Caki2 (cell line): ENCODE results near the gene TMPRSS2. TPM values are rescaled to one million over a fixed set of nuclear protein-coding genes. Genes with fewer than 3 reads are reported as not detected.
"Not testable (repeated sequence)": the region's sequence is repeated elsewhere in the genome, so short reads cannot be mapped to it uniquely, and the experiment has no call there.

ENCODE experiments used
- DNase-seq: peaks from one replicate; pipeline ENCODE4 v3.0.0-alpha.2; 2015; ENCODE audit warnings: low read depth
- in situ Hi-C: cut with HindIII; loops from 2 replicates; pipeline ENCODE4 v1.10.0; 2016; ENCODE audit warnings: low sequenced_read_pairs, low pct_unique_long_range_greater_than_20kb, mixed read lengths
- total RNA-seq: library from RNA; depleted of rRNA; stranded (reverse); fragments of >200 nt; shearing (Covaris generic); gene quantifications from 2 replicates; pipeline ENCODE4 v1.2.3, GENCODE V29; 2014; ENCODE audit warnings: low replicate concordance

TMPRSS2 gene
- total RNA-seq, 1 experiment from 2014 or later: not detected

DNA sequence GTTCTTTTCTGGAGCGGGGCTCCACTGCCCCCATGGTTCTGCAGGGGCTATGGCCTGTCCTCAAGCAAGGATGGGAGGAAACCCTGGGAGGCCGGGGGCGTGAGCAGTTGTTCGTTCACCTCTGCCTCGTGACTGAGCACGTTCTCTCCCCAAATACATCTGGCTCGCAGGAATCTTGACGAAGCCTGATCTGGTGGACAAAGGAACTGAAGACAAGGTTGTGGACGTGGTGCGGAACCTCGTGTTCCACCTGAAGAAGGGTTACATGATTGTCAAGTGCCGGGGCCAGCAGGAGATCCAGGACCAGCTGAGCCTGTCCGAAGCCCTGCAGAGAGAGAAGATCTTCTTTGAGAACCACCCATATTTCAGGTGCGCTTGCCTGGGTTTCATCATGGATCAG lies 66.4 kb downstream of the TMPRSS2 start:
- DNase-seq: no peak
- in situ Hi-C loops: no loop called here

DNA sequence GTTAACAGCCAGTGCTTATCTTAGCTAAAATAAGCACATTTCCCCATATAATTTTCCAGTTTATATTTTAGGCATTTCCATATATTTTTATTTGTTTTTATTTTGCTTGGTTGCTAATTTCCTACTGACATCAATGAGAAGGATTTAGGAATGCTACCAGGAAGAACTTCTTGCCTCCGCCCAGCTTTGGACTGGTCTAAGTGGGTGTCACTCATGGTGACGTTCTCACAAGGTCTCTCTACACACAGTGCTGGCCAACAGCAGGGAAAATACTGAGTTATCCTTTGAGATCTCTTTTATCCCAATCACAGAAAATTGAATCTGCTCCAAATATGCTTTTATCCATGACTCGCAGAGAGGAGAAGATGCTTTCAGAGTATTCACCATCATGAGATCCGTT lies 68.7 kb downstream of the TMPRSS2 start:
- in situ Hi-C loops: no loop called here
- DNase-seq: no peak

DNA sequence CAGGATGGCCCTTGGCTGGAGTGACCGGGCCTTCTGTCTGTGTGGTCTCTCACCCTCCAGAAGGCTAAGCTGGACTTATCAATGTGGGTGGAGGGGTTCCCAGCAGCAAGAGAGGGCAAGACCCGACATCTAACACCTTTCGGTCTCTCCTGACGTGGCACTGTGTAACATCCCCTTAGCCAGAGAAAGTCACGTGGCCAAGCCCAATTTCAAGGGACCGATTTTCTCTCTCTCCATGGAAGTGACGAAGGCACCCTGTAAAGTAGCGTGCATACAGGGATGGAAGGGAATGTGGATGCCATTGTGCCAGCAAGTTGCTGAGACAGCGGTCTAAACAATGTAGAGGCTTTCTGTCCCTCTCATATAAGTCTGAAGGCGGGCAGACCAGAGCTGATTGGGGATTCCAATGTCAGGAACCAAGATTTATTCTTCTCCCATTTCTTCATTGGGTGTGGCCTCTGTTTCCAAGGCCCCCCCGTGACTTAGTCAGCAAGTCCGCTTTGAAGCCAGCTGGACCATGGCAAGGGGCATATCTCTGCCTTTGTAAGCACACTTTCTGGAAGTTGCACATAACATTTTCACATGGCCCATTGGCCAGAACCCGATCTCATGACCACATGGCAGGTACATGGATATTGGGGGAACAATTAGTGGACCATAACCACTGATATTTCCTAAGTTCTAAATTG lies 69.4 kb downstream of the TMPRSS2 start:
- in situ Hi-C loops: no loop called here
- DNase-seq: no peak

DNA sequence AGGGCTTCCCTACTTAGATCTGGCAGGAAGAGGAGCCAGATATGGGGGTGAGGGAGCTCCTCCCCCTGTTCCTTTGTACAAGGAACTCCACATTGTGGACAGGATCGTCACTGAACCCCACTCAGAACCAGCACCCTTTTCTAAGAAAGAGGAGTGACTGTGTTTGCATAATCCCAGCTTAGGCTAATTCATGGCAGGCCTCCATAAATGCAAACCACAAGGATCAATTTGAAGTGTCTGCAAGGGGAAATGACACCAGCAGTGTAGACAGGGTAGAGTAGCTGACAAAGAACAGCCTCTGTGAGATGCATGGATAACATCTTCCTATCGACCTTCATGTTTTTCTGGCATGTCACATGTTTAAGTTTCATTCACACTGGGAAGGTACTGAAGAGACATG lies 70.2 kb downstream of the TMPRSS2 start:
- in situ Hi-C loops: no loop called here
- DNase-seq: no peak

DNA sequence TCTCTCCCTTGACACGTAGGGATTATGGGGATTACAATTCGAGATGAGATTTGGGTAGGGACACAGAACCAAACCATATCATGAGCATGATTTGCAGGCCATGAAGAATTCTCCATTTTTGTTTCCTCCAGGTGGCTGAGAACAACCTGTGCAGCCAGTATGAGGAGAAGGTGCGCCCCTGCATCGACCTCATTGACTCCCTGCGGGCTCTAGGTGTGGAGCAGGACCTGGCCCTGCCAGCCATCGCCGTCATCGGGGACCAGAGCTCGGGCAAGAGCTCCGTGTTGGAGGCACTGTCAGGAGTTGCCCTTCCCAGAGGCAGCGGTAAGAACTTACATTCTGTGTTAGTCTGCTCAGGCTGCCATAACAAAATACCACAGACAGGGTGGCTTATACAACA lies 72.3 kb downstream of the TMPRSS2 start:
- in situ Hi-C loops: no loop called here
- DNase-seq: no peak

DNA sequence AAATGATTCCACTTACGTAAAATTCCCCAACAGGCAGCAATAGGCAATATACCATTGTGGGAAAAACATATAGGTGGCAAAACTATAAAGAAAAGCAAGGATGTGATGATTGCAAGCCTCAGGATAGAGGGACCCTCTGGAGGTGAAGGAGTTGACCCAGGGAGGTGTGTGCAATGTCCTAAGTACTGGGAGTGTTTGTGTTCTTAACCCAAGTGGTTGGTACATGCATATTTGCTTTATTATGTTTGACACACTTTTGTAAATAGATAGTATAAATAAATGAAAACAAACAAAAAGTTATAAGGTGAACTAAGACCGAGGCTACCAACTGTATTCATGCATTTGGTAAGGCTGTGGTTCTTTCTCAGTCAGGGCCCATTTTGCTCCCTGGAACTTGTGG lies 74.4 kb downstream of the TMPRSS2 start:
- DNase-seq: no peak
- in situ Hi-C loops: no loop called here

DNA sequence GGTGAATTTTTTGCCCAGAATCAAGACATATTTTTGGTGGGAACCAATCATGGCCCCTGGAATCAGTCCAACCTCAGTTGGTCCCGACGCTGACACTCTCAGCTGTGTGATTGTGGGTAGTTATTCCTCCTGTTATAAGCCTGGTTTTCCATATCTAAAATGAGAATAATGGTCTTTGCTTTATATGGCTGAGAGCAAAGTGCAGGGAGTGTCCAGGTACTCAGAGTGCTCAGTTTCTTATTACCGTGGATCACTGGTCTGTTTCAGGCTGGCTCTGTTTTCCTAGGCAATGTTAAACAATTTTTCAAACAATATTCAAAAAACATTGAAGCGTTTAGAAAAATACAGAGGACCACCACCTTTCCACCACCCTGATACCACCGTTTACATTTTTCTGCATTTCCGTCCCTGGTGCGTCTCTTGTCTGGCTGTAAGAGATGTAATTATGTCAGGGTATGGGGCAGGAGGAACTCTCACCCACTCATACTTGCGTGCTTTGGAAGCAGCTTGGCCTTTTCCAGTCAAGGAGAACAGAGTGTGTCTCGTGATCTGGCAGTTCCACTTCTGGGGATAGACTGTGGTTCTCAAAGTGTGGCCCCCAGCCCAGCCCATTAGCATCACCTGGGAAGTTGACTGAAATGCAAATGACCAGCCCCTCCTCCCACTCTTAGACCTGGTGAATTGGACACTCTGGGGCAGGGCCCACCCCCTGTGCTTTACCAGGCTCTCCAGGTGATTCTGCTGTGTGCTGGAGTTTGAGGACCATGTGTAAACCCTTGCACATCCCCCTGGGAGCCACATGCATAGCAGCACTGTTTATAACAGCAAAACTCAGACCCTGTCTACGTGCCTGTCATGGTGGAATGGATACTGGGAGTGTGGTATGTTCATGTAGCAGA lies 75.1 kb downstream of the TMPRSS2 start:
- in situ Hi-C loops: no loop called here
- no peak for DNase-seq

DNA sequence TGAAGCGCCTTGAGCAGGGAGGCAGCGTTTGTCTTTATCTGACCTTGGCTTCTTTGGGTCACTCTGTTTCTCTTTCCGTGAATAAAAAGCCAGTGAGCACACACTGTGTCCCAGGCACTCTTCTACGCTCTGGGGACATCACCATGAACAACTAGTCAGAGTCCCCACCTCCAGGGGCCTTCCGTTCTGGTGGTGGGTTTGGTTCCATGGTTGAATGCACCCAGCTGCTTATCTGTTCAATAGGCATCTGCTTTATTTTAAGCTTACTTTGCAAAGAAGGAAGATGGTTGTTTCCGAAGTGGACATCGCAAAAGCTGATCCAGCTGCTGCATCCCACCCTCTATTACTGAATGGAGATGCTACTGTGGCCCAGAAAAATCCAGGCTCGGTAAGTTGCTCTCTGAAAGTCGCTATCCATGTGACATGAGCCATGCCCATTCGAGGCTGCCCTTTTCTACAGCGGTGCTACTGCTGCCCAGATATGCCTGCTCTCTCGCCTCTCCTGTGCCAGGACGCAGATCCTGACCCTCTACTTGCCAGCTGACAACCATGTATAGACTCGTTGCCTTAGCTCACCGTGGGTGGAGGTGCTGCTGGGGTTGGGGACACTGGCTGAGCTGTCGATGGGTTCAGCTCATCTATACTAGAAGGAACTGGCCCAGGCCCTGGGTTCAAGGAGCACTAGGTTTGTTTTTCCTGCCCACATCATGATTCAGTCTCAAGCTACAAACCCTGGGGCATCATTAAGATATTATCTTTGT lies 76.0 kb downstream of the TMPRSS2 start:
- in situ Hi-C loops: no loop called here
- no peak for DNase-seq

DNA sequence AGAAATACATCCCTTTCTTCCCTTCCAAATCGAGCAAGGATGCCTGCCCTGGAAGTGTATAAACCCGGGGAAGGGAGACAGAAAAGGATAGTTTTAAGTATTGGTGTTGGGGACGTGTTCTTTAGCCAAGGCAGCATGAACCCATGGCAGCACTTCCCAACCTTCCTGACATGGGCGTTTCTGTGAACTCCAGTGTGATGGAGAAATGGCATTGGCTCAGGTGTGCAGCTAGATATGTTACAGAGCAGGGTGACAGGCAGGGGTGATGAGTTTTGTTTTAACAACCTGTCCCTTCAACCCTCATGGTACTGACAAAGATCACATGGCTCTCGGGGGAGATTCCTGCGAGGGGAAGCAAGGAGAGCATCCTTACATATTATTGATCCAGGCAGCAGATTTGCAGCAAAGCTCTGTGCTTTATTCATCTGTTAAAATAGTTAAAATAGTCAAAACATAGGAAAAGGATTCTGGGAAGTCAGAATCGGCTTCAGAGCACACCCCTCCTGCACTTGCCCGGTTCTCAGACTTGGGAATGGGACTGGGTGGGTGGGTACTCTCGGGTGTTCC lies 78.0 kb downstream of the TMPRSS2 start:
- in situ Hi-C loops: no loop called here
- no peak for DNase-seq

DNA sequence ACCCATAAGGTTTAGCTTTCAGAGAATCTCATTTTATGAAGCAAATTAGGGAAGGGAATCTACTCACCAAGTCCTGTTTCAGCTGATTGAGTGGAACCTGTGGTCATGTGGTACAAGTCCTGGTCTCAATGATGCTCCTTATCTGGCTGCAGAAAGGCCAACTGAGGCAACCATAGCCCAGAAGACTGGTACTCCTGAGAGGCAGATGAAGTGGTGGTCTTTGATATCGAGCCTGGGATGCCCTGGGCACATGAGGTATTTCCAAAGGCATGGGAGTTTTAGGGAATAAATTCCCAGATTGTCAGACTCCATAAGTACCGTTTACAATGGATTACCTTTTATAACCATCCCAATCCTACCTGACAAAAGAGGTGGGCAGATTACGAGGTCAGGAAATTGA lies 78.7 kb downstream of the TMPRSS2 start:
- DNase-seq: no peak
- in situ Hi-C loops: no loop called here

DNA sequence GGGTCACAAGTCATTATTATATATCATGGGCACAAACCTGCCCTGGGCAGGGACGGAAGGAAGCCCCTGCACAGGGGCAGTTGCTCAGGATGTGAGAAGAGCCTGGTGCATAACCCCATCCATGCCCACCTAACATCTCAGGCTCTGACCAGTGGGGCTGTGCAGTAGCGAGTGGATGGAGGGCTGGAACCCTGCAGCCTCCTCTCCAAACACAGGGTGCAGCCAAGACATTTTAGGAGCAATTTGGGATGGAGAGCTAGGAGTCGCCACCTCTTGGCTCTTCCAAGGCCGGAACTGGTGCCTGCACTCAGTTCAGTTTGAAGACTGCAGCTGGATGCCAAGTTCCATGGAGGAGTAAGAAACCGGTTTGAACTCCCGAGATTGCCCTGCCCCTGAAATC lies 79.1 kb downstream of the TMPRSS2 start:
- in situ Hi-C loops: no loop called here
- no peak for DNase-seq

DNA sequence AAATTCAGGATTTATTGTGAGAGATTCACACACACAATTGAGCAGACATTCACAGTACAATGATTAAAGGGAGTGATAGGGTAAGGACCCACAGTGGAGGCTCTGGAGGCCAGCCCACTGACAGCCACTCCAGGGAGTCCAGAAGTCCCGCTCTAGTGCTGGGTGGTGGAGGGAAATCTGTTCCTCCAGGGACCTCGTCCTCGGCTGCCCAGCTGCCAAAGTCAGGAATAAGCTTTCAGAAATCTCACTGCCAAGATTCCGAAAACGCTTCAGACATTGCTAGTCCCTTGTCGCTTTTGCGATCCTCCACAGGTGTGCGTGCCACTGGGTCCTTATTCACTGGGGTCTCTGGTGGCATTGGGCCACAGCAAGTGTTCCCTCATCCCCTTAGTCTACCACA lies 79.6 kb downstream of the TMPRSS2 start:
- in situ Hi-C loops: no loop called here
- no peak for DNase-seq

DNA sequence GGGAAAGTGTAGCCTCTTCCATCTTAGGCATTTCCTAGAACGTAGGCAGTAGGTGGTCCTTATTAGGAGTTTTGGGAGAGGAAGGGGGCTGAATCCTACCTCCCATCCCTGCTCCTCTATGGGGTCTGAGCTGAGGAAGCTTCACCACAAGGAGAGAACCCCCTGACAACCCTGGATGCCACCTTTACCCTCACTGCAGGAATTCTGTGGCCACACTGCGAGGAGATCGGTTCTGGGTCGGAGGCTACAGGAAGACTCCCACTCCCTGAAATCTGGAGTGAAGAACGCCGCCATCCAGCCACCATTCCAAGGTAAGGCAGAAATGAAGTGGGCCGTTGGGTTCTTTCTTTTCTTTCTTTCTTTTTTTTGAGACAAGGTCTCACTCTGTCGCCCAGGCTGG lies 80.4 kb downstream of the TMPRSS2 start:
- no peak for DNase-seq
- in situ Hi-C loops: no loop called here

DNA sequence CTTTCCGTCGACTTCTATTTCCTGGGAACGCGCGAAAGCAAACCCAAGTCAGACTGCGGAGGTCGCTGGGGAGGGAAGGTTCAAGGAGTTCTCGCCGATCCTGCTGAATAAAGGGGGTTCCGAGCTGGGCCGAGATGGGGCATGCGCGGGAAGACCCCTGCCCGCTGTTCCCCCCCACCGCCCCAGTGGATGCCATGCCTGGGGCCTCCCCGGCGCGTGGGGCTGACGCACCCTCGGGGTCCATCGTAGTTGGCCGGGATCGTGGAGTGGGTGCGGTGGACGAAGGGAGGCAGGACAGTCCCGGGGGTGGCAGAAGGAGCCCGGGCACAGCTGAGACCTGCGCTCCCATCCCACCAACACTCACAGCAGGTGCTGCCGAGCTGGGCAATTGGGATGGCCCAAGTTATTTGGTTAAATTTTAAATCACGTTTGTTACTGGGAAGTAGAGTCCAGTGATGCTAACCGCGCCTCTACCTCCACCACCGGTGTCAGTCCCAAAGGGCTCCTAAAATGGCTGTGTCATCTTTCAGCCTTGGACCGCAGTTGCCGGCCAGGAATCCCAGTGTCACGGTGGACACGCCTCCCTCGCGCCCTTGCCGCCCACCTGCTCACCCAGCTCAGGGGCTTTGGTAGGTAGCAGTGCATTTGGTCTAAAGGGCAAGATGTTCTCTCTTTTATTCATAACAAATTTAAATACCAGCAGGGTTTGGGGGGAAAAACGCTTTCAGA lies 81.1 kb downstream of the TMPRSS2 start:
- in situ Hi-C loops: no loop called here
- no peak for DNase-seq

DNA sequence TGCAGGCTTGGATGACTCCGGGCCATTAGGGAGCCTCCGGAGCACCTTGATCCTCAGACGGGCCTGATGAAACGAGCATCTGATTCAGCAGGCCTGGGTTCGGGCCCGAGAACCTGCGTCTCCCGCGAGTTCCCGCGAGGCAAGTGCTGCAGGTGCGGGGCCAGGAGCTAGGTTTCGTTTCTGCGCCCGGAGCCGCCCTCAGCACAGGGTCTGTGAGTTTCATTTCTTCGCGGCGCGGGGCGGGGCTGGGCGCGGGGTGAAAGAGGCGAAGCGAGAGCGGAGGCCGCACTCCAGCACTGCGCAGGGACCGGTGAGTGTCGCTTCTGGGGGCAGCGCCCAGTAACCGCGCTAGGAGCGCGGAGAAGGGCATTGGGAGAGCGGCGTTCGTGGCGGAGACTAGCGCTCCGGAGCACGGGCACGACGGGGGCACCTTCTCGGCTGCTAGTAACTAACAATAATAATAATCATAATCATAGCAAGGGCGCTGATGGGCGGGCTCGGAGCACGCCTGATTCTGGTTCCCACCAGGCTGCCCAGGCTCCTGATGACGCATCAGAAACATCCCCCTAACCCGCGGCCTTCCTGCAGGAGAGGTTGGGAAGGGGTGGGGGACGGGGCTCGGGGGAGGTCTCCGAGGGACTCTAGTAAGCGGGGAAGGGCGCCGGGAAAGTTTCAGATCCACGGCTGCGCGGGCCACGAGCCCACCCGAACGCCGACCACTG lies 81.8 kb downstream of the TMPRSS2 start, which contains the start of gene MX1:
Gene MX1, plus strand, starts transcription at position 286 of the 722 bp plus-strand sequence. CDS start 5,832 bp downstream, outside the sequence.
- in situ Hi-C loops: no loop called here
- no peak for DNase-seq

DNA sequence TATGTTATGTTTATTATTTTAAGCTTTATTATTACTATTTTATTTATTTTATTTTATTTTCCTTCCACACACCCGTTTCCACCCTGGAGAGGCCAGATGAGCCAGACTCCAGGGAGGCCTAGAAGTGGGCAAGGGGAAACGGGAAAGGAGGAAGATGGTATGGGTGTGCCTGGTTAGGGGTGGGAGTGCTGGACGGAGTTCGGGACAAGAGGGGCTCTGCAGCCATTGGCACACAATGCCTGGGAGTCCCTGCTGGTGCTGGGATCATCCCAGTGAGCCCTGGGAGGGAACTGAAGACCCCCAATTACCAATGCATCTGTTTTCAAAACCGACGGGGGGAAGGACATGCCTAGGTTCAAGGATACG lies 82.4 kb downstream of the TMPRSS2 start:
- in situ Hi-C loops: no loop called here
- no peak for DNase-seq

DNA sequence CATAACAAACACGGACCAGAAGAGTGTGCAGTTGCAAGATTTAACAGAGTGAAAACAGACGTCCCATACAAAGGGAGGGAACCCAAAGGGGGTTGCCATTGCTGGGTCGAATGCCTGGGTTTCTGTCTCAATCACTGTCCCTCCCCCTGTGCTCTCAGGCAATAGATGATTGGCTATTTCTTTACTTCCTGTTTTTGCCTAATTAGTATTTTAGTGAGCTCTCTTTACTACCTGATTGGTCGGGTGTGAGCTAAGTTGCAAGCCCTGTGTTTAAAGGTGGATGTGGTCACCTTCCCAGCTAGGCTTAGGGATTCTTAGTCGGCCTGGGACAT lies 84.7 kb downstream of the TMPRSS2 start:
- in situ Hi-C loops, DNase-seq: not testable (repeated sequence)
